Measurements from ENCODE around the gene GSTP1. TPM values are rescaled to one million over a fixed set of nuclear protein-coding genes. Genes with fewer than 3 reads are reported as not detected.
A peak's percentile ranks its signal among the peaks of the same experiment; 100 is the strongest.

Gene GSTP1
- total and polyA plus RNA-seq, 2 of the 8 experiments (the other 6 are each of a cell fraction or from before 2014, with no cell fraction given): 1,454 to 3,329 TPM

DNA sequence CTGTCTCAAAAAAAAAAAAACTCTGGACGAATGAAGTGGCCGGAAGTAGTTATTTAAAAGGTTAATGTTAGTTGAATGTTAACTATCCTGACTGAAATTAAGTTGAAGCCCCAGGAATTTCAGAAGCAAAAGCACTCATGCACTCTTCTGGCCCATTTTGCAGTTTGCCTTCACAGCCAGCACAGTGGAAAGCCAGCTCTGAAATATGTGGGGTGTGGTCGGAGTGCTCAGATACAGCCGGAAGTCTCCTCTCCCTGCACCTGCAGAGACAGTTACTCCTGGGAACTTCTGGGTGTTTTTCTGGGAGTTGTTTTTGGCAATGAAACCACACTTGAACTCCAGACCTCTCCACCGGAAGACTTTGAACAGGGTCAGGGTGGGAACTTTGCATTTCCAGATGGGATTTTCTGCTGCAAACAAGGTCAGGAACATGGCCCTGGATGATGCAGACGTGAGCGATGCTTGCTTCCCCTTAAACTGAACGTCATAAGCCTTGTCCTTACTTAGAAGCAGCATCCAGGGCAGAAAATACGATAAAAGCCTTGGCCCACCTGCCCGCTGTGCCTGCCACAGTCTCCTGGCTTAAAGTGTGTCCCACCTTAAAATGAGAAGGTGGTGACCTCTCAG lies 38.9 kb upstream of the GSTP1 start:
- Histone ChIP-seq H3K27me3 (replicated peaks in 1 of 4; ENCODE audit: control insufficient read depth in 3 of 4, extremely low read depth in 1 of 4, insufficient read depth in 3 of 4, low read length in 3 of 4) (no peaks in the 10 kb centered on the region; a peak in 1 of 7 replicates), H2BK20ac (ENCODE audit: low read length) (no peak overlapping the region), H2BK12ac (ENCODE audit: low read depth, low read length) (no peak overlapping the region), H4K8ac (ENCODE audit: extremely low read depth, insufficient read depth, low read length) (no peak overlapping the region; the same call in 1 of the 2 replicates), H3K14ac (ENCODE audit: insufficient read length) (no peak overlapping the region), H3K27ac (ENCODE audit: low read depth, low read length) (no peak overlapping the region), H4K20me1 (replicated peaks in 1 of 2; ENCODE audit: control insufficient read depth in 1 of 2, insufficient read depth in 2 of 2, low read length in 2 of 2) (no peaks in the 10 kb centered on the region), H3K9ac (replicated peaks in 1 of 4; ENCODE audit: extremely low read depth in 1 of 4, low read depth in 3 of 4, low read length in 3 of 4) (no peak overlapping the region), H2BK5ac (ENCODE audit: low read depth, low read length) (no peak overlapping the region), H2BK15ac (ENCODE audit: low read length) (no peak overlapping the region), H3K9me3 (ENCODE audit: insufficient read depth in 2 of 2, low read depth in 1 of 2, low read length in 1 of 2) (no peaks in the 10 kb centered on the region), H3K79me1 (ENCODE audit: low read depth, low read length) (no peaks in the 10 kb centered on the region), H3K4me3 (ENCODE audit: extremely low read depth in 1 of 4, insufficient read depth in 2 of 4, low read depth in 3 of 4, low read length in 4 of 4) (no peak overlapping the region), H3K56ac (replicated peaks; ENCODE audit: insufficient read length, low read depth, low read length) (no peak overlapping the region), H2AK5ac (ENCODE audit: low read depth, low read length) (no peak overlapping the region), H3K23me2 (ENCODE audit: low read depth, low read length) (no peaks in the 10 kb centered on the region), H4K91ac (replicated peaks; ENCODE audit: insufficient read length, low read length) (peak overlapping the region; percentile 72), H3K36me3 (ENCODE audit: control insufficient read depth in 2 of 4, insufficient read depth in 4 of 4, low read length in 3 of 4) (no peaks in the 10 kb centered on the region), H2AFZ (ENCODE audit: low read length) (0 out of 2 replicates have a peak overlapping the region, but pooled peaks have one; percentile 7), H3K79me2 (ENCODE audit: control insufficient read depth in 1 of 2, insufficient read depth in 2 of 2, low read length in 2 of 2) (no peaks in the 10 kb centered on the region), H3K4ac (replicated peaks; ENCODE audit: insufficient read length, low read depth, low read length) (no peak overlapping the region), H3K4me2 (ENCODE audit: insufficient read depth in 1 of 2, low read depth in 2 of 2, low read length in 2 of 2) (no peak overlapping the region), H3K18ac (ENCODE audit: extremely low read depth, low read length) (no peak overlapping the region), H2BK120ac (replicated peaks; ENCODE audit: low read depth, low read length) (no peak overlapping the region), H3K4me1 (replicated peaks in 1 of 4; ENCODE audit: control insufficient read depth in 3 of 4, insufficient read depth in 4 of 4, low read length in 3 of 4) (peaks cover 0 to 5% (median 0%) of the 10 kb centered on the region in 4 experiments; a peak in 2 of 7 replicates), H3K23ac (ENCODE audit: insufficient read length) (no peak overlapping the region), H4K5ac (ENCODE audit: insufficient read length, low read depth, low read length) (no peak overlapping the region)
- ChIA-PET CTCF (ENCODE audit: partially characterized antibody) (interaction anchor here (1.0 to 1.5 kb wide), 3 partner anchors 21 to 32 kb away, joined by 3 to 4 read pairs (median 4); no protein-coding TSS in a partner anchor), POLR2A (ENCODE audit: partially characterized antibody) (interaction anchor here (2.3 to 4.8 kb wide), 2 partner anchors 39 to 41 kb away, joined by 8 to 15 read pairs; partner anchors contain the start of gene GSTP1)
- FAIRE-seq: no peak
- 81% methylated on average over 10 of the region's 10 CpGs; no CpG with 5 or more reads in 1 of the 2 experiments for WGBS, 2 experiments (ENCODE audit: extremely low coverage in 1 of 2, insufficient coverage in 1 of 2, insufficient read length in 1 of 2, insufficient replicate concordance in 2 of 2, low coverage in 1 of 2, low lambda C conversion rate in 2 of 2, missing lambda C conversion rate in 1 of 2)
- no peak for TF ChIP-seq EZH2 (IDR thresholded peaks at IDR 0.05; ENCODE audit: low read depth, low read length, severe bottlenecking)
- TF ChIP-seq, protein P1, sequence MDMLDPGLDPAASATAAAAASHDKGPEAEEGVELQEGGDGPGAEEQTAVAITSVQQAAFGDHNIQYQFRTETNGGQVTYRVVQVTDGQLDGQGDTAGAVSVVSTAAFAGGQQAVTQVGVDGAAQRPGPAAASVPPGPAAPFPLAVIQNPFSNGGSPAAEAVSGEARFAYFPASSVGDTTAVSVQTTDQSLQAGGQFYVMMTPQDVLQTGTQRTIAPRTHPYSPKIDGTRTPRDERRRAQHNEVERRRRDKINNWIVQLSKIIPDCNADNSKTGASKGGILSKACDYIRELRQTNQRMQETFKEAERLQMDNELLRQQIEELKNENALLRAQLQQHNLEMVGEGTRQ (IDR thresholded peaks at IDR 0.05; ENCODE audit: low read length): no peak
- TF ChIP-seq SIRT6 (IDR thresholded peaks at IDR 0.05; ENCODE audit: low read length): no peak
- TF ChIP-seq CREB1 (IDR thresholded peaks at IDR 0.05): no peak
- no peak for DNase-seq (ENCODE audit: low read depth in 1 of 2, low spot score in 2 of 2)
